Measurements from ENCODE around the gene NOS3.

DNA sequence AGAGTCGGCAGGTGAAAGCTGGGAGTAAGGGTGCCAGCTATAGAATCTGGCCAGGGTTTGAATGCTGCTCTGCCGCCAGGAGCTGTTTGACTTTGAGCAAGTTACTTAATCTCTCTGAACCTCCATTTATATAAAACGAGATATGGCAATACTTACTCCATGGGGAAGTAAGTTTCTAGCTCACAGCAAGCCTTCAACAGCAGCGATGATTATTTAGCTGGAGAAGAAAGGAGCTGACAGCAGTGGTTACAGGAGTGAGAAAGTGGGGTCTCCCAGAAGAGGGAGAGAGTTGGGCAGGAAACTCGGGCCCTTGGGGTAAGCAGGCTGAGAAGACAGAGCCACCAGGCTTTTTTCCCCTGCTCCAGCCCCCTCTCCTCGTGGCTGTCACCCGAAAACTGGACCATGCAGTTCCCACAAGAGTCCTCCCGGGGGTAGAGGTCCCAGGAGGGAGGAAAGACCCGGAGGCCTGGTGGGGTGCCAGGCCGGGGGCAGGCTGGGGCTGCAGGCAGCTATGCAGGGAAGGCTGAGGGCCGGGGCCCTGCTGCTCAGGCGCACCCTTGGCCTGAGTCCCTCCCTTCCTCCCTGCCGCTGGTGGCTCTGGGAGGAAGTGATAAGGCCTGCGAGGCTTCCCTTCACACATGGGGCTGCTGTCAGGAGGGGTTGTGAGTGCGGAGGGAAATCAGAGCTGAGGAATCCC, 3.5 kb downstream of the NOS3 start:
- TF ChIP-seq, protein P1, sequence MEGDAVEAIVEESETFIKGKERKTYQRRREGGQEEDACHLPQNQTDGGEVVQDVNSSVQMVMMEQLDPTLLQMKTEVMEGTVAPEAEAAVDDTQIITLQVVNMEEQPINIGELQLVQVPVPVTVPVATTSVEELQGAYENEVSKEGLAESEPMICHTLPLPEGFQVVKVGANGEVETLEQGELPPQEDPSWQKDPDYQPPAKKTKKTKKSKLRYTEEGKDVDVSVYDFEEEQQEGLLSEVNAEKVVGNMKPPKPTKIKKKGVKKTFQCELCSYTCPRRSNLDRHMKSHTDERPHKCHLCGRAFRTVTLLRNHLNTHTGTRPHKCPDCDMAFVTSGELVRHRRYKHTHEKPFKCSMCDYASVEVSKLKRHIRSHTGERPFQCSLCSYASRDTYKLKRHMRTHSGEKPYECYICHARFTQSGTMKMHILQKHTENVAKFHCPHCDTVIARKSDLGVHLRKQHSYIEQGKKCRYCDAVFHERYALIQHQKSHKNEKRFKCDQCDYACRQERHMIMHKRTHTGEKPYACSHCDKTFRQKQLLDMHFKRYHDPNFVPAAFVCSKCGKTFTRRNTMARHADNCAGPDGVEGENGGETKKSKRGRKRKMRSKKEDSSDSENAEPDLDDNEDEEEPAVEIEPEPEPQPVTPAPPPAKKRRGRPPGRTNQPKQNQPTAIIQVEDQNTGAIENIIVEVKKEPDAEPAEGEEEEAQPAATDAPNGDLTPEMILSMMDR (IDR thresholded peaks at IDR 0.05): no peak
- TF ChIP-seq POLR2A (IDR thresholded peaks at IDR 0.05): no peak

All from esophagus squamous epithelium (tissue), 4 donors.